ENCODE measurements around the gene RNF138.
A peak's percentile ranks its signal among the peaks of the same experiment; 100 is the strongest.
"Not testable (repeated sequence)": the region's sequence is repeated elsewhere in the genome, so short reads cannot be mapped to it uniquely, and the experiment has no call there.

The RNF138 gene

DNA sequence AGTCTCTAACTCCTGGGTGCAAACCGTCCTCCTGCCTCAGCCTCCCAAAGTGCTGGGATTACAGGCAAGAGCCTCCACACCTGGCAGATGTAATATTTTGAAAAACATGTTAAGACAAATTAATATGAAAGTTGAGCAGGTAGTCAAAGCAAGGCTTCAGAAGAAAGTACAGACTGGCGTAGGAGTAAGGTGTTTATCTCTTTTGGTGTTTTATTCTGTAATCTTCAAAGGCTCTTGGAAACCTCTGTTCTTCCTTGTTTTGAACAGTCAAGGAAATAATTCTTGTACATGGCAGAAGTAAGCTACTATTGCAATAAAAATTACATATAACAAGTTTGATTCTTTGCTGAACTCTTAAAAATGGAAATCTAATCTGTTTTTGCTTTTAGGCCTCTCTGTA, 5.3 kb downstream of the RNF138 start:
- no peak for DNase-seq

DNA sequence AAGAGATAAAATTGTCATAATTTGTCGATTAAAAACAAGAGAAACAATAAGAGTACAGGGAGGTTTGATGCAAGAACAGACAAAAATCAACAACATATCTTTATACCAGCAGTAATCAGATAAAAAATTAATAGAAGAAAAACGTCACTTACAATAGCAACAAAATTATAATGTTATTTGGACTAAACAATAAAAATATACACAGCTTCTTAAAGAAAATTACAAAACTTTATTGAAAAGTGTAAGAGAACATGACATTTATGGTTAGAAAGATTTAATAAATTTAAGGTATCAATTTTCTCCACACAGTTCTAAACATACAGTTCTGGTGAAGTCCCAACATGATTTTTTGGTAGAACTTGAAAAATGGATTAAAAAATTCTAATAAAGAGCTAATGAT, 12.8 kb downstream of the RNF138 start:
- no peak for DNase-seq

- DNase-seq: no peak
These were observed 18.3 kb downstream of the RNF138 start for GRCh38 chr18:32110005-32110404.

- DNase-seq: no peak
These were observed 20.0 kb downstream of the RNF138 start for GRCh38 chr18:32111706-32112105.

GRCh38 chr18:32112826-32113225, 21.2 kb downstream of the RNF138 start:
- no peak for DNase-seq

GRCh38 chr18:32114293-32114942, 22.7 kb downstream of the RNF138 start:
- no peak for DNase-seq

GRCh38 chr18:32122039-32122438, 30.4 kb downstream of the RNF138 start:
- no peak for DNase-seq

- DNase-seq: no peak
These were observed 34.9 kb downstream of the RNF138 start for GRCh38 chr18:32126538-32126937.

- DNase-seq: no peak
These were observed 44.0 kb downstream of the RNF138 start for GRCh38 chr18:32135625-32136024.

DNA sequence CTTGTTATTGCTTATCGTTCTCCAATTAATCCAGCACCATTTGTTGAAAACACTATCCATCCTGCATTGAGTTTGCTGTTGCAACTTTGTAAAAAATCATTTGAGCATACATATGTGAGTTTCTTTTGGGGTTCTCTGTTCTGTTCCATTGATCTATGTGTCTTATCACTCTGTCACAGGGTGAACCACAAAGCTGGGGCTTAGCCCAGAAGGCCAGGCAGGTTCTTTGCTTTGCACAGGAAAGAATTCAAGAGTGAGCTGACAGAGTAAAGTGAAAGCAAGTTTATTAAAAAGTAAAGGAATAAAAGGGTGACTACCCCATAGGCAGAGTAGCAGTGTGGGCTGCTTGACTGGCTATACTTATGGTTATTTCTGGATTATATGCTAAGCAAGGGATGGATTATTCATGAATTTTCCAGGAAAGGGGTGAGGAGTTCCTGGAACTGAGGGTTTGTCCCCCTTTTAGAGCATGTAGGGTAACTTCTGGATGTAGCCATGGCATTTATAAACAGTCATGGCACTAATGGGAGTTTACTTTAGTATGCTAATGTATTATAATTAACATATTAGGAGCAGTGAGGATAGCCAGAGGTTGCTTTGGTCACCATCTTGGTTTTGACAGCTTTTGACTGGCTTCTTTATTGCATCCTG, 46.8 kb downstream of the RNF138 start:
- no peak for DNase-seq

DNA sequence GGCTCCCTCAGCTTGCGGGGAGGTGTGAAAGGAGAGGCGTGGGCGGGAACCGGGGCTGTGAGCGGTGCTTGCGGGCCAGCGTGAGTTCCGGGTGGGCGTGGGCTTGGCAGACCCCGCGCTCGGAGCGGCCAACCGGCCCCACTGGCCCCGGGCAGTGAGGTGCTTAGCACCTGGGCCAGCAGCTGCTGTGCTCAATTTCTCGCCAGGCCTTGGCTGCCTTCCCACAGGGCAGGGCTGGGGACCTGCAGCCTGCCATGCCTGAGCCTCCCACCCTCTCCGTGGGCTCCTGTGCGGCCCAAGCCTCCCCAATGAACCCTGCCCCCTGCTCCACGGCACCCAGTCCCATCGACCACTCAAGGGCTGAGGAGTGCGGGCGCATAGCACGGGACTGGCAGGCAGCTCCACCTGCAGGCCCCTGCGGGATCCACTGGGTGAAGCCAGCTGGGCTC, 48.2 kb downstream of the RNF138 start:
- DNase-seq: no peak

DNA sequence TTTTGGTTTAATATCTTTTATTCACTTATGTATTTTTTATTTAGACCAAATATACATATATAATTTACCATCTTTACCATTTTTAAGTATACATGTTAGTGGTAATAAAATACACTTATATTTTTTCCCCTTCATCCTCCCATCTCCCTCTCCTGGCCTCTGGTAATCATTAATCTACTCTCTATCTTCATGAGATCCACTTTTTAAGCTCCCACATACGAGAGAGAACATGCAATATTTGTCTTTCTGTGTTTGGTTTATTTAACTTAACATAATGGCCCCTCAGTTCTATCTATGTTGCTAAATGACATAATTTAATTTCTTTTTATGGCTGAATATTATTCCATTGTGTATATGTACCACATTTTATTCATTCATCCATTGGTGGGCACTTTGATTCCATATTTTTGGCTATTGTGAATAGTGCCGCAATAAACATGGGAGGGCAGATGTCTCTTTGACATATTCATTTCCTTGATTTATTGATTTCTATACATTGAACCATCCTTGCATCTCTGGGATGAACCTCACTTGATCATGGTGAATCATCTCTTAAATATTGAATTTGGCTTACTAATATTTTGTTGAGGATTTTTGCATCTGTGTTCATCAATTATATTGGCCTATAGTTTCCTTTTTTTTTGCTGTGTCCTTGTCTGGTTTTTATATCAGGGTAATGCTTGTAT, 56.7 kb downstream of the RNF138 start:
- DNase-seq: no peak

DNA sequence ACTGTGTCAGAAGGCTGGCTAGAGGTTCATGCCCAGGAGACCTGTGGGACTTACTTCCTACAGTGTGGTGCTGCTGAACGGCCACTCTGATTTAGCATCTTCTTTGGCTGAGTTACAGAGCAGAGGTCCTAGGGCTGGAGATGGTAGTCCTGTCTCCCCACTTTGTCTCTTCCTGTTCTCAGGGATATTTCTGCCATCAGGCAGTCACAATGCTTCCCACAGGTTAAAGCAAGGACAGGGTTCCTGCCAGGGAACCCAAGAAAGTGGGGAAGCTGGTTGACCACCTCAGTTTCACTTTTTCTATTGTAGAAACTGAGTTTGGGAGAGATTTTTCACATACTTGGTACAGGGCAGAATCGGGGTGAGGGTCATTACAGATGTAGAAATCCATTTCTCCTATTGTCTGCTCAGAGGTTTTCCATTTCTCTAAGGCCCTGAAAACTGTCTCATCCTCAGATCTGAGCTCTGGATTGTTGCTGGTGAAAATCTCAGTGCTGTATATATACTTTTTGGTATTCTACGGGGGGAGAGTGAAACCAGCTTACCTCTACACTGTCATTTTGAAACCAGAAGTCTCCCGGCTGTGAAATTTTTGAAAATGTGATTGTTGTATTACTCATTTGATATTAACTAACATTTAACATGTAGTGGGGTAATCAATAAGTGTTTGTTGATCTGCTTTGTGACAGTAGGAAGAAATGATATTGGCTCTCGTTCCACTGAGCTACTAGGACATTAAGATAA, 61.2 kb downstream of the RNF138 start:
- no peak for DNase-seq

- DNase-seq: no peak
These were observed 65.2 kb downstream of the RNF138 start for GRCh38 chr18:32156855-32157254.

DNA sequence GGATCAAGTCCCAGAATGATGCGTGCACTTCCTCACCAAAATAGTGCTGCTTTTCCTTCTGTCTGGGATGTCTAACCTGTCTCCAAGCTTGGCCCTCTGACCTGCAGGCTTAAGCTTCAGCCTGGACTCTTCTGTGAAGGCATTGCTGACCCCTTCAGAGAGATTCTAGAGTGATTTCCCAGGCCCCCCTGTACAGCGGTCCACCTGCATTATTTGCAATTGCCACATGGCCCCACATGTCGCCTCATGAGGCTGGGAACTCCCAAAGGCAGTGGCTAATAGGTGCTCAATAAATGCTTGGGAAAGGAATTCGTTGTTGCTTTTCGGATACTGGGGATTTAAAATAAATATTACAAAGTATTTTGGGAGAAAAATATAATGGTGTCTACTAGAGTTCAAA, 65.9 kb downstream of the RNF138 start:
- DNase-seq: no peak

DNA sequence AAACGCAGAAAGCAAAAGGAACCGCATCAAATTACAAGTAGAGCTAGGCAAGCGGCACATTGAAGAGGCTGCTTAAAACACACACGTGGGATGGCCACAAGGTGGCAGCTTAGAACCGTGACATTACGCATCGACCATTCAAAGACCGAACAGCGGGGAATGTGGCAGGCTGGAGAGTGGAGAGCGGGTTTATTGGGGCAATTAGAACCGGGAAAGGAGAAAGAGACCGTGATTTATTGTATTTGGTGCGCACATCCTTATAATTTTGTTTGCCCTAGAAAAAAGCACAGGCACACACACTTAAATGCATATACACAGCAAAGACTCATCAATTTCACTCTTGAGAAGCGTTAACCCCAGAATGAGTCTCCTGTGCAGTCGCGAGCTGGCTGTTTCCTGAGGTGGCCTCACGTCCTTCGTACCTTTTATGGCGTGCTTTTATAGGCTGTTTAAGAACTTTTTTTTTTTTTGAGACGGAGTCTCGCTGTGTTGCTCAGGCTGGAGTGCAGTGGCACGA, 66.5 kb downstream of the RNF138 start:
- peak; percentile 94 for DNase-seq

DNA sequence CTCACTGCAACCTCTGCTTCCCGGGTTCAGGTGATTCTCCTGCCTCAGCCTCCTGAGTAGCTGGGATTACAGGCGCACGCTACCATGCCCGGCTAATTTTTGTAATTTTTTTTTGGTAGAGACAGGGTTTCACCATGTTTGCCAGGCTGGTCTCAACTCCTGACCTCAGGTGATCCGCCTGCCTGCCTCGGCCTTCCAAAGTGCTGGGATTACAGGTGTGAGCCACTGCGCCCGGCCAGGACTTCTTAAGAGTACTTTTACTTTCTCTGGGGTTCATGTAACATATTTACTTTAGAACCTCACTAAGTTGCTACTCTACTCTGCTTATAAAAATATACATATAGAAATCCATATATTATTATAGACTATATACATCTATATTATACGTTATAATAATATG, 67.0 kb downstream of the RNF138 start:
- DNase-seq: not testable (repeated sequence)

DNA sequence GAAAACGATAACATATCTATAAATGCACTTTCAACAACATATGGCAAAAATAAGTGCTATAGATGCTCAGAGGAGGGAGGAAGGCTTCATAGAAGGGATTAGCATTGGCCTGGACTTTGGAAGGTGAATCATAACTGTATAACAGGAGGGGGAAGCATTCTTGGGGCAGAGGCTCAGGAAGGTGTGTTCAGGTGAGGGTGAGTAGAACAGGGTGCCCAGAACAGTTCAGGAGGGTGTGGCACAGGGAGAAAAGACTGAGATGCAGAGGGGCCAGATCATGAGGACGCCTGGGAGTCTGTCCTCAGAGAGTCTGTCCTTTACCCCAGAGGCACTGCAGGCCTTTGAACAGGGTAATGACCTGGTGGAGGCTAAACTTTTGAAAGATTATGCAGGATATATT, 68.9 kb downstream of the RNF138 start:
- DNase-seq: no peak

GRCh38 chr18:32167980-32168730, 76.5 kb downstream of the RNF138 start:
- DNase-seq: no peak

DNA sequence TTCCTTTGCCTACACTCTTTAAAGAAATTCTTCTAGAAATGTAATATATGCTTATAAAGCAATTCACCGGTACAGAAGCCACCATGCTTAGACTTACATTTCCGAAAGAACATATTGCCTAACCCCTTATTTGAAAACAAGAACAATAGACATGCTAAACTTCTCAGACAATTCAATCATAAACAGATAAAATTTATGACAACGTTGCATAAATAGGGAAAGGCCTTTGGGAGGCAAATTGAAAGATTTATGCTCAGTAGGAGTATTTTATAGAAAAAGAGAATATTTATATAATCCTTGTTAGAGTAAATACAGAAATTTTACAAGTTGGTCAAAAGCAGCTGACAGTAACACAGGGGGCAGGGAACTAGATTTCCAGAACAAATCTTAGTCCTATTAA, 82.0 kb downstream of the RNF138 start:
- DNase-seq: no peak

DNA sequence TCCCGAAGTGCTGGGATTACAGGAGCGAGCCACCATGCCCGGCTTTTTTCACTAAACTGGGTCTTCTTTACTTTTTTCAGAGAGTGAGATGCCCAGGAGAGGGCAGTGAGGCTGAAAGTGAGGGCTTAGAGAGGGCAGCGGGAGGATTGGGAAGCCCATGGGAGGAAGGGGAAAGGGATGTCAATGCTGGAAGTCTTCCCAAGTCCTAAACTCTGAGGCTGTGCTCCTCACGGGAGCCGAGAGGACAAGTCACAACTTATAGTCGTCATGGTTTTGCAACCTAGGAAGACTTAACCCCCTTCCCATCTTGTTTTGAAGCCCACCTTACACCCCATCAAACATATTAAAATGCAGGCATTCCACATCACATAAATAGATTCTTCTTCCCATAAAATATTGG, 83.0 kb downstream of the RNF138 start:
- no peak for DNase-seq

GRCh38 chr18:32175265-32175664, 83.6 kb downstream of the RNF138 start:
- peak; percentile 75 for DNase-seq

- DNase-seq: not testable (repeated sequence)
These were observed 85.1 kb downstream of the RNF138 start for GRCh38 chr18:32176745-32177144.
